K562 (cell line): ENCODE measurements around the gene EEPD1. TPM values are rescaled to one million over a fixed set of nuclear protein-coding genes. Genes with fewer than 3 reads are reported as not detected.

Experiments
- ATAC-seq: fragments of 200-7000 bp; cut with Tn5 transposase; 3 replicates; pipeline ENCODE4 v1.9.1; 2020; ENCODE audit warnings: moderate library complexity
- BruUV-seq: library from RNA; stranded (reverse); fragments of 400-500 nt; replicated peaks from 2 replicates; lab custom pipeline; 2021; lab: Mats Ljungman, UMichigan
- CTCF ChIA-PET: fragments of 300-600 bp; formaldehyde crosslinking; extraction: SDS; loops from one replicate; lab custom pipeline; 2021; ENCODE audit warnings: low intra/inter-chr PET ratio; lab: Yijun Ruan, JAX
- POLR2A ChIA-PET: fragments of 300-600, 350-650 bp; sonication (Branson Sonifier 250); formaldehyde crosslinking; extraction: SDS; loops from one replicate; lab custom pipeline; 2021; ENCODE audit warnings: antibody characterized with exemption, inconsistent platforms; lab: Yijun Ruan, JAX
- DNase-seq, 4 experiments: peaks; one replicate each; pipeline versions ENCODE4 v3.0.0 to v3.0.0-alpha.2; 2011 to 2018; ENCODE audit warnings: low spot score in 3 of 4, mixed read lengths in 3 of 4; ENCODE audit errors: extremely low read depth in 1 of 4
- FAIRE-seq: peaks from 2 replicates; lab custom pipeline; 2011; peaks lifted over from hg19 to GRCh38; lab: Jason Lieb, UNC
- H2AFZ ChIP-seq: 2 replicates; pipeline ENCODE4 v1.6.0; 2011; ENCODE audit warnings: low read depth, low read length, control low read depth, inconsistent platforms
- H3K27ac ChIP-seq: fragments of 200-600 bp; 3 replicates; pipeline ENCODE4 v1.8.0; 2011; ENCODE audit warnings: low read depth, mild to moderate bottlenecking, control low read depth, inconsistent platforms, low read length, moderate library complexity, mixed read lengths; ENCODE audit errors: extremely low read depth
- H3K27me3 ChIP-seq, 2 experiments: fragments of 300-600 bp in 1 of 2; 2 replicates in 1 of 2; 3 replicates in 1 of 2; pipeline versions ENCODE4 v1.6.0 to v1.8.0; 2011; ENCODE audit warnings: inconsistent platforms in 2 of 2, low read length in 2 of 2, mild to moderate bottlenecking in 1 of 2, mixed read lengths in 1 of 2, moderate library complexity in 1 of 2; ENCODE audit not compliant: control insufficient read depth in 2 of 2, insufficient read depth in 2 of 2
- H3K36me3 ChIP-seq: fragments of 300-600 bp; 3 replicates; pipeline ENCODE4 v1.8.0; 2011; ENCODE audit warnings: mild to moderate bottlenecking, low read length, inconsistent platforms; ENCODE audit not compliant: control insufficient read depth, insufficient read depth
- H3K4me1 ChIP-seq, 2 experiments: fragments of 200-600 bp in 1 of 2; replicated peaks in 1 of 2; 2 replicates in 1 of 2; 3 replicates in 1 of 2; pipeline versions ENCODE4 v1.5.1 to v1.8.0; 2011; ENCODE audit warnings: inconsistent platforms in 2 of 2, low read length in 2 of 2, mild to moderate bottlenecking in 1 of 2, mixed read lengths in 1 of 2, moderate library complexity in 1 of 2; ENCODE audit not compliant: control insufficient read depth in 2 of 2, insufficient read depth in 2 of 2
- H3K4me2 ChIP-seq: 2 replicates; pipeline ENCODE4 v1.6.1; 2011; ENCODE audit warnings: low read length, control low read depth, inconsistent platforms, mixed read lengths; ENCODE audit not compliant: insufficient read depth
- H3K4me3 ChIP-seq: fragments of 200-600 bp; sonication (generic), shearing (Covaris generic); 2 replicates; pipeline ENCODE4 v1.5.1; 2016; ENCODE audit warnings: control low read depth, inconsistent platforms
- H3K79me2 ChIP-seq: fragments of 200-600 bp; 3 replicates; pipeline ENCODE4 v1.8.0; 2011; ENCODE audit warnings: low read length, inconsistent platforms; ENCODE audit not compliant: control insufficient read depth, insufficient read depth
- H3K9ac ChIP-seq, 2 experiments: 2 replicates each; pipeline versions ENCODE4 v1.6.0 to v1.6.1; 2011; ENCODE audit warnings: low read depth in 2 of 2, low read length in 2 of 2, control low read depth in 1 of 2, inconsistent platforms in 1 of 2, mild to moderate bottlenecking in 1 of 2, mixed read lengths in 1 of 2; ENCODE audit not compliant: insufficient read depth in 1 of 2
- H3K9me1 ChIP-seq: one replicate; pipeline ENCODE4 v1.6.0; 2011; ENCODE audit warnings: inconsistent platforms, mild to moderate bottlenecking, low read length, moderate library complexity; ENCODE audit not compliant: control insufficient read depth, insufficient read depth
- H3K9me3 ChIP-seq: replicated peaks from 2 replicates; pipeline ENCODE4 v1.5.1; 2011; ENCODE audit warnings: low read depth, low read length, inconsistent platforms; ENCODE audit not compliant: control insufficient read depth, insufficient read depth
- H4K20me1 ChIP-seq: replicated peaks from 2 replicates; pipeline ENCODE4 v1.6.1; 2011; ENCODE audit warnings: low read length, inconsistent platforms, mixed read lengths; ENCODE audit not compliant: control insufficient read depth, insufficient read depth
- ARID2 ChIP-seq: fragments of 450-650 bp; IDR thresholded peaks from 2 replicates; pipeline ENCODE4 v1.6.1; 2017; ENCODE audit warnings: antibody characterized with exemption, mild to moderate bottlenecking
- CHD1 ChIP-seq: fragments of 200-600 bp; sonication (generic); IDR thresholded peaks from one replicate; pipeline ENCODE4 v1.6.1; 2012; ENCODE audit warnings: mild to moderate bottlenecking, moderate library complexity, low read length, inconsistent platforms
- HMG20B ChIP-seq: fragments of 250-450 bp; sonication (Bioruptor Pico); IDR thresholded peaks from 2 replicates; pipeline ENCODE4 v1.5.0; 2021; ENCODE audit warnings: mild to moderate bottlenecking
- HNRNPUL1 ChIP-seq: fragments of 200-400 bp; formaldehyde crosslinking; IDR thresholded peaks from 2 replicates; pipeline ENCODE4 v1.6.1; 2017; ENCODE audit warnings: low read length
- PML ChIP-seq: IDR thresholded peaks from 2 replicates; pipeline ENCODE4 v1.6.1; 2012; ENCODE audit warnings: low read length, inconsistent platforms
- RBFOX2 ChIP-seq: fragments of 200-400 bp; formaldehyde crosslinking; IDR thresholded peaks from 2 replicates; pipeline ENCODE4 v1.6.1; 2017; ENCODE audit warnings: low read depth, mild to moderate bottlenecking, low read length, moderate library complexity
- RFX5 ChIP-seq: IDR thresholded peaks from 2 replicates; pipeline ENCODE4 v1.6.1; 2011; ENCODE audit warnings: low read depth, mild to moderate bottlenecking, improper control_type of control experiment, low read length
- in situ Hi-C: fragments of 300-500 bp; cut with MboI; formaldehyde crosslinking; loops from 4 replicates; pipeline ENCODE4 v1.15.0; 2018; ENCODE audit warnings: inconsistent platforms, mixed read lengths
- intact Hi-C: fragments of 100-400 bp; cut with micrococcal nuclease; formaldehyde crosslinking; loops from 2 replicates; pipeline ENCODE4 v1.14.2; 2022
- polyA plus RNA-seq, 8 experiments: library from polyadenylated mRNA; depleted of rRNA in 4 of 8; stranded (reverse) in 5 of 8; unstranded in 3 of 8; fragments of >200 nt; fragmentation: Nextera tagmentation in 2 of 8; fragmentation: Illumina TruSeq in 1 of 8; extraction: Ambion mirVana in 2 of 8; extraction: Trizol in 1 of 8; gene quantifications; 2 replicates each; pipeline versions ENCODE4 v1.2.1 to v1.2.3, GENCODE V29; 2011 to 2014; ENCODE audit warnings: inconsistent platforms in 1 of 8, missing spikeins in 1 of 8
- total RNA-seq, 7 experiments: library from RNA; depleted of rRNA in 6 of 7; stranded (reverse); fragments of >200 nt in 6 of 7; fragmentation: Illumina TruSeq in 2 of 7; extraction: Trizol in 2 of 7; gene quantifications; 2 replicates each; pipeline versions ENCODE4 v1.2.1 to v1.2.3, GENCODE V29; 2011 to 2021; ENCODE audit warnings: low replicate concordance in 1 of 7

Gene EEPD1
- total and polyA plus RNA-seq, 9 of the 15 experiments (the other 6 are each of a cell fraction or from before 2014, with no cell fraction given): 0.01 to 1.5 (median 0.74) TPM; not detected in 1

GRCh38 chr7:36208426-36208825 lies 55.4 kb downstream of the EEPD1 start:
- no peaks in the 10 kb centered on the region for H3K9me1 ChIP-seq
- H3K36me3 ChIP-seq: no peaks in the 10 kb centered on the region
- no peak overlapping the region for H2AFZ ChIP-seq
- H3K27ac ChIP-seq: no peak overlapping the region
- CTCF ChIA-PET: no interaction called here
- H3K4me3 ChIP-seq: no peak overlapping the region
- POLR2A ChIA-PET: no interaction called here
- no peak for TF ChIP-seq PML
- no peak for TF ChIP-seq CHD1
- no peak for TF ChIP-seq HMG20B
- TF ChIP-seq RBFOX2: no peak
- no peak for TF ChIP-seq HNRNPUL1
- no peak for TF ChIP-seq ARID2
- no peak for TF ChIP-seq RFX5
- no peak for DNase-seq
- H3K27me3 ChIP-seq: peaks cover 0 to 8% of the 10 kb centered on the region in 2 experiments; a peak in 1 of 5 replicates
- no peak overlapping the region for H3K4me2 ChIP-seq
- no peaks in the 10 kb centered on the region for H4K20me1 ChIP-seq
- no peaks in the 10 kb centered on the region for H3K79me2 ChIP-seq
- no peak for FAIRE-seq
- no peaks in the 10 kb centered on the region for H3K9me3 ChIP-seq
- no peak for ATAC-seq
- no TSS peak for BruUV-seq
- H3K4me1 ChIP-seq: peaks cover 6 to 19% of the 10 kb centered on the region in 2 experiments; a peak in 4 of 5 replicates
- in situ Hi-C loops: no loop called here
- no peak overlapping the region for H3K9ac ChIP-seq
- intact Hi-C loops: no loop called here
